Mesodermal cell (in vitro differentiated cells): Measurements from ENCODE around the gene KRT13.

Source experiments
- H3K27ac ChIP-seq: 2 replicates; pipeline ENCODE4 v1.7.0; 2013; ENCODE audit warnings: mild to moderate bottlenecking, low read depth, low read length, moderate library complexity; ENCODE audit not compliant: severe bottlenecking
- H3K36me3 ChIP-seq: 2 replicates; pipeline ENCODE4 v1.7.1; 2013; ENCODE audit warnings: mild to moderate bottlenecking, low read length, moderate library complexity; ENCODE audit not compliant: control insufficient read depth, insufficient read depth
- H3K4me1 ChIP-seq: one replicate; pipeline ENCODE4 v1.7.1; 2013; ENCODE audit warnings: mild to moderate bottlenecking, low read length; ENCODE audit not compliant: insufficient read depth, control insufficient read depth, poor library complexity, severe bottlenecking
- H3K4me3 ChIP-seq: 2 replicates; pipeline ENCODE4 v1.7.0; 2013; ENCODE audit warnings: low read length, control low read depth, mild to moderate bottlenecking; ENCODE audit not compliant: insufficient read depth, poor library complexity, severe bottlenecking; ENCODE audit errors: extremely low read depth
- H3K9me3 ChIP-seq: 2 replicates; pipeline ENCODE4 v1.7.1; 2013; ENCODE audit warnings: mild to moderate bottlenecking, low read length, moderate library complexity; ENCODE audit not compliant: control insufficient read depth
- WGBS, 2 experiments: methylation state at CpG; one replicate each; pipeline ENCODE4 v1.1.5; 2013; ENCODE audit warnings: missing lambda C conversion rate in 2 of 2; ENCODE audit not compliant: insufficient coverage in 2 of 2; 5-methylcytosine and 5-hydroxymethylcytosine counted together

The KRT13 gene

DNA sequence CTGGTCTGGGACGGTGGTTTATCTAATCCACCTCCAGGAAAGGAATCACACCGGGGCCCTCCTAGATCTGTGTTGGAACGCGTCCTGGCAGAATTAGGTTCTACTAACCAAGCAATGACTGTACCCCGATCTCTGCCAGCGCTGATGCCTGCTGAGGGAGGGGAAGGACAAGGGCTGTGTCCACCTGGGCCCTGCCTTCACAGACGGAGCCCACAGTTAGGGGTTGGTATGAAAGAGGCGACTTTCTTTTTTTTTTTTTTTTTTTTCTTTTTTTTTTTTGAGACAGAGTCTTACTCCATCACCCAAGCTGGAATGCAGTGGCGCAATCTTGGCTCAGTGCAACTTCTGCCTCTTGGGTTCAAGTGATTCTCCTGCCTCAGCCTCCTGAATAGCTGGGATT is 32.6 kb upstream of the KRT13 start:
- no peak overlapping the region for H3K4me3 ChIP-seq
- no peak overlapping the region for H3K27ac ChIP-seq
- H3K36me3 ChIP-seq: no peaks in the 10 kb centered on the region
- no peaks in the 10 kb centered on the region for H3K9me3 ChIP-seq
- H3K4me1 ChIP-seq: peaks cover 58% of the 10 kb centered on the region
- WGBS, 2 experiments: 82 to 92% methylated on average over 3 to 4 of the region's 9 CpGs

DNA sequence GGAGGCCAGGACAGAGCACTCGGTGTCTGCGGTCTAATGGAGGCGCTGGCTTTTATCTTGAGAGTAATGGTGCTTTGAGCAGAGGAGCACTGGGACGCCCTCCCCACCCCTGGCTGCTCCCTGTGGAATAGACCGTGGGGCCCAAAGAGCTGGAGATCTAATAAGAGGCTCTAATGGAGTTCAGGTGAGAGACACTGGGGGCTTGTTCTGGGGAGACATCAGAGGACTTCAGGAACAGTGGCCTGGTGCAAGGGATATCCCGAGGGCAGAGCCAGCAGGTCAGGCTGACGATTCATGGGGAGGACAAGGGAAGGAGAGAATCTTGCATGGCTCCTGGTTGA is 32.2 kb upstream of the KRT13 start:
- 82 to 90% methylated on average over 7 of the region's 7 CpGs for WGBS, 2 experiments
- H3K36me3 ChIP-seq: no peaks in the 10 kb centered on the region
- H3K4me1 ChIP-seq: peaks cover 62% of the 10 kb centered on the region
- no peak overlapping the region for H3K27ac ChIP-seq
- H3K9me3 ChIP-seq: no peaks in the 10 kb centered on the region
- H3K4me3 ChIP-seq: no peak overlapping the region

DNA sequence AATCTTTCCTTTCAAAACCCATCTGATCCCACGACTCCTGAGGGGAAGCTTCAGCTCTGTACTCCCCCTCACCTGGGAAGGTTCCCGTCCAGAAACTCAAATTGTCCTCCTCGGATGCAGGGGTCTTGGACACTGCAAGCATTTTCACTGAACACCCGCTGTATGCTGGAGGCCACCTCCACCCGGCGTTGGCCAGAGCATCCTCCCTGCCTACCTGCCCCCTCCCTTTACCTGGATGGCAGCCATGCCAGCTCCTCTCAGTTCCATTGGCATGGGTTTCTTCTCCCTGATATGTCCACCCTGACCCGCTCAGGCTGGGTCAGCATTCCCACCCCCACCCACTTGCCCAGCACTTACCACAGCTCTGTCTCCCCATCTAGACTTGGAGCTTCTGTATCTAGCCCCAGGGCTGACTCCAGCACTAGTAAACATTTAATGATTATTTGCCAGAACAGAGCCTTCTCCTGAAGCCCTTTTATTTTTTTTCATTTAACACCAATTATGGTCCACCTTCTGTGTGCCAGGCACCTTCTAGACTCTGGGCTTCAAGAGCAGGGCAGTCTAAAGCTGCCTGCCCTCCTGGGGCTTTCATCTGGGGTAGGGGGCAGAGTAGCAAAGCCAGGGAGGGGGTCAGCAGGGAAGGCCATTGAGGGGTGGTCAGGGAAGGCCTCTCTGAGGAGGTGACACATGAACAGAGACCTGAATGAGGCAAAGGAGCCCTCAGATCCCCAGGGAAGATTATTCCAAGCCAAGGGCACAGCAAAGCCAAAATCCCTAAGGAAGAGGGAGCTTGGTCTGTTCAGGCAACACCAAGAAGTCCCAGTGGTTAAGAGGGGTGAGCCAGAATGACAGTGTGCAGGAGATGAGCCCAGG is 31.6 kb upstream of the KRT13 start:
- H3K27ac ChIP-seq: no peak overlapping the region
- no peaks in the 10 kb centered on the region for H3K36me3 ChIP-seq
- H3K9me3 ChIP-seq: no peaks in the 10 kb centered on the region
- 95 to 98% methylated on average over 7 of the region's 7 CpGs for WGBS, 2 experiments
- peaks cover 62% of the 10 kb centered on the region for H3K4me1 ChIP-seq
- H3K4me3 ChIP-seq: no peak overlapping the region

GRCh38 chr17:41535764-41536481 is 30.5 kb upstream of the KRT13 start:
- Histone ChIP-seq H3K9me3 (no peaks in the 10 kb centered on the region), H3K4me3 (no peak overlapping the region), H3K27ac (no peak overlapping the region), H3K4me1 (peaks cover 66% of the 10 kb centered on the region), H3K36me3 (no peaks in the 10 kb centered on the region)
- WGBS, 2 experiments: 74 to 78% methylated on average over 9 to 13 of the region's 15 CpGs

- WGBS, 2 experiments: 71 to 87% methylated on average over 5 of the region's 7 CpGs
- H3K4me3 ChIP-seq: no peak overlapping the region
- H3K27ac ChIP-seq: no peak overlapping the region
- no peaks in the 10 kb centered on the region for H3K9me3 ChIP-seq
- peaks cover 64% of the 10 kb centered on the region for H3K4me1 ChIP-seq
- no peaks in the 10 kb centered on the region for H3K36me3 ChIP-seq
These were observed 29.6 kb upstream of the KRT13 start for GRCh38 chr17:41534899-41535546.

- Histone ChIP-seq H3K4me1 (peaks cover 68% of the 10 kb centered on the region), H3K4me3 (no peak overlapping the region), H3K9me3 (no peaks in the 10 kb centered on the region), H3K36me3 (no peaks in the 10 kb centered on the region), H3K27ac (no peak overlapping the region)
- 97% methylated on average over 3 to 5 of the region's 7 CpGs for WGBS, 2 experiments
These were observed 28.2 kb upstream of the KRT13 start for GRCh38 chr17:41533613-41534012.

DNA sequence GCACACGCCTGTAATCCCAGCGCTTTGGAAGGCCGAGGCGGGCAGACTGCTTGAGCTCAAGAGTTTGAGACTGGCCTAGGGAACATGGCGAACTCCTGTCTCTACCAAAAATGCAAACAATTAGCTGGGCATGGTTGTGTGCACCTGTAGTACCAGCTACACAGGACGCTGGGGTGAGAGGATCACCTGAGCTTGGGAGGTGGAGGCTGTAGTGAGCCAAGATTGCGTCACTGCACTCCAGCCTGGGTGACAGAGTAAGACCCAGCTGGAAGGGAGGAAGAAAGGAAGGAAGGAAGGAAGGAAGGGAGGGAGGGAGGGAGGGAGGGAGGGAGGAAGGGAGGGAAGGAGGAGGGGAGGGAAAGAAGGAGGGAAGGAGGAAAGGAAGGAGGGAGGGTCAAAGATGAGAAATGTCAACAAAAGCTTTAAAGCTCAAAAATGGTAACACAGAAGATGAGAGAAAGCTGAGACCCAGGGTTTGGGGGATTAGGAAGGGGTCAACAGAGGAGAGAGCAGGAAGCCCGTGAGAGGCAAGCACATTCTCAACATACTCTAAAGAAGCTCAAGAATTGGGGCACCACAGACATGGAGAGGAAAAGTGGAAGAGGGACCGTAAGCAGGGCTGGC is 27.6 kb upstream of the KRT13 start:
- no peak overlapping the region for H3K27ac ChIP-seq
- no peaks in the 10 kb centered on the region for H3K36me3 ChIP-seq
- 87 to 99% methylated on average over 6 to 7 of the region's 9 CpGs for WGBS, 2 experiments

GRCh38 chr17:41531993-41532392 is 26.6 kb upstream of the KRT13 start:
- H3K9me3 ChIP-seq: no peaks in the 10 kb centered on the region
- WGBS, 2 experiments: 80% methylated on average over 1 of the region's 1 CpG; no CpG with 5 or more reads in 1 of the 2 experiments
- H3K27ac ChIP-seq: no peak overlapping the region
- H3K4me1 ChIP-seq: peaks cover 54% of the 10 kb centered on the region
- no peak overlapping the region for H3K4me3 ChIP-seq
- peaks cover 2% of the 10 kb centered on the region for H3K36me3 ChIP-seq

More for the DNA sequence above, 27.6 kb upstream of the KRT13 start:
- Histone ChIP-seq H3K4me1 (peaks cover 65% of the 10 kb centered on the region), H3K4me3 (no peak overlapping the region), H3K9me3 (no peaks in the 10 kb centered on the region)

GRCh38 chr17:41530062-41531048 is 24.9 kb upstream of the KRT13 start:
- H3K36me3 ChIP-seq: peaks cover 17% of the 10 kb centered on the region
- H3K4me3 ChIP-seq: no peak overlapping the region
- no peaks in the 10 kb centered on the region for H3K9me3 ChIP-seq
- peaks cover 45% of the 10 kb centered on the region for H3K4me1 ChIP-seq
- H3K27ac ChIP-seq: peak overlapping the region; percentile 97
- 58 to 66% methylated on average over 5 of the region's 8 CpGs for WGBS, 2 experiments
